OCI-LY7 (cell line): ENCODE measurements around the gene ACKR1. TPM values are rescaled to one million over a fixed set of nuclear protein-coding genes. Genes with fewer than 3 reads are reported as not detected.

Source experiments
- BruUV-seq: library from RNA; stranded (reverse); fragments of 400-500 nt; replicated peaks from 2 replicates; lab custom pipeline; 2021; lab: Mats Ljungman, UMichigan
- CTCF ChIA-PET: fragments of 300-600 bp; sonication (Branson Sonifier 250); formaldehyde crosslinking; loops from one replicate; lab custom pipeline; 2022; ENCODE audit warnings: antibody characterized with exemption; ENCODE audit not compliant: unreplicated experiment; lab: Charles Lee
- POLR2A ChIA-PET: fragments of 300-600 bp; sonication (Branson Sonifier 250); formaldehyde crosslinking; loops from one replicate; lab custom pipeline; 2022; ENCODE audit warnings: antibody characterized with exemption; lab: Charles Lee
- DNase-seq: peaks from one replicate; pipeline ENCODE4 v3.0.0-alpha.2; 2015; ENCODE audit warnings: low spot score
- H2AFZ ChIP-seq: fragments of 200-600 bp; sonication (generic), shearing (Covaris generic); 2 replicates; pipeline ENCODE4 v1.6.1; 2014; ENCODE audit warnings: mild to moderate bottlenecking, antibody characterized with exemption, low read length, moderate library complexity
- H3K27ac ChIP-seq: fragments of 200-600 bp; sonication (generic); 2 replicates; pipeline ENCODE4 v1.5.1; 2014; ENCODE audit warnings: mixed run types, low read depth, mild to moderate bottlenecking, moderate library complexity, low read length, inconsistent platforms; ENCODE audit not compliant: poor library complexity, severe bottlenecking
- H3K36me3 ChIP-seq: fragments of 200-600 bp; sonication (generic); 2 replicates; pipeline ENCODE4 v1.6.1; 2014; ENCODE audit warnings: mild to moderate bottlenecking, antibody characterized with exemption, low read length, moderate library complexity, mixed read lengths; ENCODE audit not compliant: insufficient read depth
- H3K4me1 ChIP-seq: fragments of 200-600 bp; sonication (generic); 2 replicates; pipeline ENCODE4 v1.5.1; 2014; ENCODE audit warnings: mild to moderate bottlenecking, low read length; ENCODE audit not compliant: insufficient read depth, poor library complexity, severe bottlenecking
- H3K4me2 ChIP-seq: fragments of 200-600 bp; sonication (generic); 2 replicates; pipeline ENCODE4 v1.6.1; 2014; ENCODE audit warnings: mild to moderate bottlenecking, low read length
- H3K4me3 ChIP-seq: fragments of 200-600 bp; sonication (generic); 2 replicates; pipeline ENCODE4 v1.5.1; 2014; ENCODE audit warnings: mild to moderate bottlenecking, low read depth, low read length; ENCODE audit not compliant: poor library complexity, severe bottlenecking
- H3K79me2 ChIP-seq: fragments of 200-600 bp; sonication (generic); 2 replicates; pipeline ENCODE4 v1.6.1; 2016; ENCODE audit warnings: low read depth, mild to moderate bottlenecking, low read length, moderate library complexity, mixed read lengths; ENCODE audit not compliant: insufficient read depth
- H3K9me2 ChIP-seq: fragments of 200-600 bp; sonication (generic); 2 replicates; pipeline ENCODE4 v1.6.1; 2016; ENCODE audit warnings: mild to moderate bottlenecking, low read length, mixed read lengths; ENCODE audit not compliant: insufficient read depth
- H3K9me3 ChIP-seq: fragments of 200-600 bp; sonication (generic); 2 replicates; pipeline ENCODE4 v1.6.1; 2014; ENCODE audit warnings: mild to moderate bottlenecking, mixed run types, low read length, mixed read lengths
- H4K20me1 ChIP-seq: fragments of 200-600 bp; sonication (generic); 2 replicates; pipeline ENCODE4 v1.6.1; 2014; ENCODE audit warnings: mild to moderate bottlenecking, antibody characterized with exemption, low read length, moderate library complexity, mixed read lengths; ENCODE audit not compliant: insufficient read depth
- CTCF ChIP-seq: fragments of 200-600 bp; sonication (generic); conservative IDR thresholded peaks from 2 replicates; pipeline ENCODE4 v1.5.1; 2014; ENCODE audit warnings: mild to moderate bottlenecking, antibody characterized with exemption, low read length, moderate library complexity, mixed read lengths
- EZH2phosphoT487 ChIP-seq: fragments of 200-600 bp; sonication (generic); IDR thresholded peaks from 2 replicates; pipeline ENCODE4 v1.6.1; 2018; ENCODE audit warnings: low read depth, borderline replicate concordance, mild to moderate bottlenecking, mixed run types, antibody characterized with exemption, low read length, moderate library complexity, mixed read lengths
- intact Hi-C: fragments of 100-400 bp; cut with micrococcal nuclease; formaldehyde crosslinking; loops from one replicate; pipeline ENCODE4 v1.10.0; 2022; ENCODE audit not compliant: unreplicated experiment
- total RNA-seq, 2 experiments: library from RNA; depleted of rRNA in 1 of 2; stranded (reverse); fragments of >200 nt in 1 of 2; shearing (Covaris generic) in 1 of 2; gene quantifications; 2 replicates each; pipeline ENCODE4 v1.2.3, GENCODE V29; 2014 to 2022

ACKR1 gene
- total RNA-seq, 2 experiments from 2014 or later: not detected

- H3K4me2 ChIP-seq: no peak overlapping the region
- no peak overlapping the region for H3K27ac ChIP-seq
- H3K9me3 ChIP-seq: no peaks in the 10 kb centered on the region
- no peaks in the 10 kb centered on the region for H3K9me2 ChIP-seq
- no peak overlapping the region for H3K4me3 ChIP-seq
- H4K20me1 ChIP-seq: no peaks in the 10 kb centered on the region
- no peak for TF ChIP-seq EZH2phosphoT487
- TF ChIP-seq CTCF: peak; percentile 54
- H3K4me1 ChIP-seq: no peaks in the 10 kb centered on the region
- no peaks in the 10 kb centered on the region for H3K79me2 ChIP-seq
- intact Hi-C loops: loop anchor here (5.0 kb wide), 2 partner anchors 34 to 64 kb away; no protein-coding TSS in a partner anchor
- no peak overlapping the region for H2AFZ ChIP-seq
- POLR2A ChIA-PET: no interaction called here
- DNase-seq: no peak
- no peaks in the 10 kb centered on the region for H3K36me3 ChIP-seq
- CTCF ChIA-PET: no interaction called here
- no TSS peak for BruUV-seq
These were observed 8.1 kb upstream of the ACKR1 start for GRCh38 chr1:159196543-159196942.

- H3K9me2 ChIP-seq: no peaks in the 10 kb centered on the region
- ChIA-PET POLR2A (no interaction called here), CTCF (interaction anchor here (0.8 kb wide), 1 partner anchor 16 kb away, joined by 6 read pairs; no protein-coding TSS in a partner anchor)
- H4K20me1 ChIP-seq: no peaks in the 10 kb centered on the region
- H3K4me2 ChIP-seq: no peak overlapping the region
- H3K79me2 ChIP-seq: no peaks in the 10 kb centered on the region
- peak; percentile 68 for DNase-seq
- H3K9me3 ChIP-seq: no peaks in the 10 kb centered on the region
- no peak overlapping the region for H3K4me3 ChIP-seq
- peak; percentile 85 for TF ChIP-seq CTCF
- TF ChIP-seq EZH2phosphoT487: no peak
- no peak overlapping the region for H3K27ac ChIP-seq
- BruUV-seq: no TSS peak
- no peak overlapping the region for H2AFZ ChIP-seq
- intact Hi-C loops: loop anchor here (5.0 kb wide), 2 partner anchors 36 to 66 kb away; no protein-coding TSS in a partner anchor
- H3K36me3 ChIP-seq: no peaks in the 10 kb centered on the region
- H3K4me1 ChIP-seq: no peaks in the 10 kb centered on the region
These were observed 6.8 kb upstream of the ACKR1 start for GRCh38 chr1:159197561-159198557.
